Activated T-cell treated with anti-CD3 and anti-CD28 coated beads, Interleukin-2, amount 50 U/mL, for 4 hours (primary cell): ENCODE results near the gene GUCD1. TPM values are rescaled to one million over a fixed set of nuclear protein-coding genes. Genes with fewer than 3 reads are reported as not detected.

Experiments
- ATAC-seq, 2 donors: fragments of 200-7000 bp; cut with Tn5 transposase; one replicate each; pipeline ENCODE4 v1.10.0; 2021
- DNase-seq: peaks from one replicate; pipeline ENCODE4 v3.0.0-alpha.2; 2020
- H3K27me3 Mint-ChIP-seq: one replicate; pipeline ENCODE4 v1.8.0; 2021; ENCODE audit warnings: low read depth, mixed read lengths
- H3K36me3 Mint-ChIP-seq: one replicate; pipeline ENCODE4 v1.8.0; 2022; ENCODE audit warnings: mixed read lengths; ENCODE audit not compliant: insufficient read depth
- H3K4me1 Mint-ChIP-seq: one replicate; pipeline ENCODE4 v1.8.0; 2021; ENCODE audit warnings: low read depth, mixed read lengths
- H3K4me3 Mint-ChIP-seq: one replicate; pipeline ENCODE4 v1.8.0; 2021; ENCODE audit warnings: mild to moderate bottlenecking, moderate library complexity, mixed read lengths
- H3K9me3 Mint-ChIP-seq: one replicate; pipeline ENCODE4 v1.8.0; 2021; ENCODE audit warnings: mixed read lengths
- total RNA-seq, 3 donors: library from RNA; stranded (reverse); gene quantifications; one replicate each; pipeline ENCODE4 v1.2.1, GENCODE V29; 2021

GUCD1 gene
- total RNA-seq, 3 donors from 2014 or later = 85.9 to 105 (median 92.2) TPM

DNA sequence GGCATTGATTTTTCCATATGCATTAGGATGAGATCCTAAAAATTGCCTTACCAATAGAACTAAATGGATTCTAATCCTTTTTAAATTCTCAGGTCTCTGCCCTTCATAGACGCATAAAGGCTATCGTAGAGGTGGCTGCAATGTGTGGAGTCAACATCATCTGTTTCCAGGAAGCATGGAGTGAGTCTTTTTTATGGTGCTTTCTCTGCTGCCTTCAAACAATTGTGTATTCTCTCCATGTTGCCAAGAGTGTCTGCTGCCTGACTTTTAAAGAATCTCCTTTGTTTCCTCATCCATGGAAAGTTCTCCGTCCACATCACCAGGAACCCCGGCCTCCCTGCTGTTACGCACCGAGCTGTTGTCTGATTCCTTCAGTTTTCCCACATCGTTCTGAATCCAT, 52.9 kb downstream of the GUCD1 start:
- H3K4me3 Mint-ChIP-seq = no peak overlapping the region
- no peaks in the 10 kb centered on the region for H3K36me3 Mint-ChIP-seq
- H3K4me1 Mint-ChIP-seq = peaks cover 11% of the 10 kb centered on the region
- DNase-seq = no peak
- no peak for ATAC-seq
- no peaks in the 10 kb centered on the region for H3K27me3 Mint-ChIP-seq
- H3K9me3 Mint-ChIP-seq = no peaks in the 10 kb centered on the region

- H3K4me3 Mint-ChIP-seq = no peak overlapping the region
- no peaks in the 10 kb centered on the region for H3K36me3 Mint-ChIP-seq
- H3K27me3 Mint-ChIP-seq = peaks cover 3% of the 10 kb centered on the region
- no peaks in the 10 kb centered on the region for H3K9me3 Mint-ChIP-seq
- no peak for ATAC-seq
- H3K4me1 Mint-ChIP-seq = peaks cover 11% of the 10 kb centered on the region
- no peak for DNase-seq
These were observed 53.5 kb downstream of the GUCD1 start for GRCh38 chr22:24501301-24502005.

- no peaks in the 10 kb centered on the region for H3K9me3 Mint-ChIP-seq
- peaks cover 13% of the 10 kb centered on the region for H3K27me3 Mint-ChIP-seq
- no peak for ATAC-seq
These were observed 54.6 kb downstream of the GUCD1 start for GRCh38 chr22:24500277-24500820.

DNA sequence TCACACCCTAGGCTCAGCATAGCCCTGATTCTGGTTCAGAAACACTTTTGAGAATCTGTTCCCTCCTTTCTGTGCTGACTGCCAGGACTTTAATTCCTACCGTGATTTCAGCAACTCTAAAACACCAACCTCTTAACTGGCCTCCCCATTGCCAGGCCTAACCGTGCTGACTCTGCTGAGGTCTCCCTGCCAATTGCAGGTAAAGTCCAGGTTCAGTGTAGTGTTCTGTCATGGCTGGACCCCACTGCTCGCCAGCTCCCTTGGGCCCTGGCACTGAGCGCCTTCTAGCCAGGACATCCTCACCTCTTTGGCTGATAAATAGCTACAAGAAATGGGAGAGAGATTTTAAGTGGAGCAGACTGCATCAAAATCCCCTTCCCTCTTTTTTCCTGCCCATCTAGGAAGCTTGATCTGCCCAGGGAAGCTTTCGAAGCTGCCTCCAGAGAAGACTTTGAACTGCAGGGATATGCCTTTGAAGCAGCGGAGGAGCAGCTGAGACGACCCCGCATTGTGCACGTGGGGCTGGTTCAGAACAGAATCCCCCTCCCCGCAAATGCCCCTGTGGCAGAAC, 55.1 kb downstream of the GUCD1 start:
- Mint-ChIP-seq H3K9me3 (no peaks in the 10 kb centered on the region), H3K27me3 (peaks cover 19% of the 10 kb centered on the region), H3K4me1 (peaks cover 11% of the 10 kb centered on the region), H3K4me3 (no peak overlapping the region), H3K36me3 (no peaks in the 10 kb centered on the region)
- ATAC-seq = no peak
- no peak for DNase-seq

More at GRCh38 chr22:24500277-24500820, 54.6 kb downstream of the GUCD1 start:
- DNase-seq = no peak
- Mint-ChIP-seq H3K4me1 (peaks cover 11% of the 10 kb centered on the region), H3K4me3 (no peak overlapping the region), H3K36me3 (no peaks in the 10 kb centered on the region)

- Mint-ChIP-seq H3K4me1 (peaks cover 11% of the 10 kb centered on the region), H3K4me3 (no peak overlapping the region), H3K27me3 (peaks cover 22% of the 10 kb centered on the region), H3K36me3 (no peaks in the 10 kb centered on the region), H3K9me3 (no peaks in the 10 kb centered on the region)
- no peak for ATAC-seq
- DNase-seq = no peak
These were observed 56.1 kb downstream of the GUCD1 start for GRCh38 chr22:24498824-24499223.

DNA sequence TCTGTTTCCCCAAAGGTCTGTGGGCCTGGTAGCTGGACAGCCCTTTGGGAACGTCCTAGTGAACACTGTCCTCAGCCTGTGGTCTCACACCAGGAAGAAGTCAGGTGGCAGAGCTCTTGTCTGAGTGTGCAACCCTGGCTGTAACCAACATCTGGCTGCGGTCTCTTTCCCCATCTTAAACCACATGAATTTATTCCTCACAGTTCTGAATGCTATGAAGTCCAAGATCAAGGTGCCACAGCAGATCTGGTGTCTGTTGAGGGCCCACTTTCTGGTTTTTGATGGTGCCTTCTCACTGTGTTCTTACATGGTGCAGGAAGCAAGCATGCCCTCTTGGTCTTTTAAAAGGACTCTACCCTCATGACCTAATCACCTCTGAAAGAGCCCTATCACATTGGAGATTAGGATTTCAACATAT, 57.1 kb downstream of the GUCD1 start:
- Mint-ChIP-seq H3K27me3 (peaks cover 31% of the 10 kb centered on the region), H3K4me1 (peaks cover 3% of the 10 kb centered on the region), H3K4me3 (no peak overlapping the region), H3K36me3 (no peaks in the 10 kb centered on the region), H3K9me3 (no peaks in the 10 kb centered on the region)
- ATAC-seq = peak in 1 of 2 donors; percentile 30
- DNase-seq = no peak

- Mint-ChIP-seq H3K36me3 (no peaks in the 10 kb centered on the region), H3K4me3 (no peak overlapping the region), H3K27me3 (peaks cover 36% of the 10 kb centered on the region), H3K9me3 (no peaks in the 10 kb centered on the region), H3K4me1 (peaks cover 3% of the 10 kb centered on the region)
- ATAC-seq (no peak), DNase-seq (no peak)
These were observed 58.3 kb downstream of the GUCD1 start for GRCh38 chr22:24496661-24497060.

GRCh38 chr22:24496234-24496633, 58.7 kb downstream of the GUCD1 start:
- no peak for DNase-seq
- Mint-ChIP-seq H3K27me3 (peaks cover 36% of the 10 kb centered on the region), H3K9me3 (no peaks in the 10 kb centered on the region), H3K4me3 (no peak overlapping the region), H3K36me3 (no peaks in the 10 kb centered on the region), H3K4me1 (peaks cover 3% of the 10 kb centered on the region)
- no peak for ATAC-seq

GRCh38 chr22:24495365-24495675, 59.6 kb downstream of the GUCD1 start:
- Mint-ChIP-seq H3K9me3 (no peaks in the 10 kb centered on the region), H3K4me3 (no peak overlapping the region), H3K36me3 (no peaks in the 10 kb centered on the region), H3K27me3 (peaks cover 39% of the 10 kb centered on the region), H3K4me1 (peaks cover 3% of the 10 kb centered on the region)
- ATAC-seq (no peak), DNase-seq (no peak)

DNA sequence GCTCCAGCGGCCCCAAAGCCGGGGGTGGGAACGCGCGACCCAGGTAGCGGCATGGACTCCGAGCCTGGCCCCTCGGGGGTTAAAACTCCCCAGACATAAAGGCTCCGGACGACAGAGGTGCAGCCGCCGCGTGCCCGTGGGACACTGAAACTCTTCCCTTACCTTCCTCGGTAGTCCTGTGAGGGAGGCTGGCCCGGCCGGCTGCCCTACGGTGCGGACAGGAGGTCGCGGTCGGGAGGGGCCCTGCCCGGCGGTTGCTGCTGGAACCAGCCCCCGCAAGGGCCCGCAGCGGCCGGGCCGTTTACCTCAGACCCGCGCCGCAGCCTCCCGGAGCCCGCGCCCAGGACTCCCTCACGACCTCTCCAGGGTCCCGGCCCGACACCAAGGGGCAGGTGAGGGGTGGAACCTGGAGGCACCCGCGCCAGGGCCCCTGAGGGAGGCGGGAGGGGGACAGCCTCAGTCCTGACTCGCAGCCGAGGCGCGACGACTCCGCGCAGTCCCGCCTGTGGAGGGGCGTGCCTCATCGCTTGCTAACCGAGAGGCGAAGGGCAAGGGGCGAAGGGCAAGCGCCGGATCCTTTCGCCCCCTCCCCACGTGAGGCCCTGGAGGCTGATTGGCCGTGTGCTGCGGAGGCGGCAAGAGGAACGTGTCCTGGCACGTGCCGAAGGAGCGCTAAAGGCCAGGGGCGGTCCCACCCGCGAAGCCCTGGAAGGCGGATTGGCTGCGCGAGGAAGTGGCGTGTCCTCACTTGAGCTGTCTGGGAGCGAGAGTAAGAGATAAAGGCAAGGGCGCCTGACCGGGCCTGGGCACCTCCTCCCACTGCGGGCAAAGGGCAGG, 60.2 kb downstream of the GUCD1 start, which contains the start of gene UPB1:
UPB1 (plus strand) TSS at position 805 of the 837 bp plus-strand sequence. CDS start 72 bp downstream, outside the sequence.
- Mint-ChIP-seq H3K9me3 (no peaks in the 10 kb centered on the region), H3K36me3 (no peaks in the 10 kb centered on the region), H3K4me3 (no peak within 1 kb of the TSS), H3K4me1 (peaks cover 3% of the 10 kb centered on the region), H3K27me3 (peaks cover 39% of the 10 kb centered on the region)
- peak in 1 of 2 donors; percentile 10 for ATAC-seq
- no peak for DNase-seq

GRCh38 chr22:24494167-24494527, 60.8 kb downstream of the GUCD1 start:
- ATAC-seq = no peak
- Mint-ChIP-seq H3K4me3 (no peak overlapping the region), H3K36me3 (no peaks in the 10 kb centered on the region), H3K27me3 (peaks cover 40% of the 10 kb centered on the region), H3K4me1 (peaks cover 3% of the 10 kb centered on the region), H3K9me3 (no peaks in the 10 kb centered on the region)
- no peak for DNase-seq

GRCh38 chr22:24492391-24492790, 62.5 kb downstream of the GUCD1 start:
- H3K4me3 Mint-ChIP-seq = no peak overlapping the region
- DNase-seq = no peak
- no peaks in the 10 kb centered on the region for H3K9me3 Mint-ChIP-seq
- no peak for ATAC-seq
- H3K4me1 Mint-ChIP-seq = no peaks in the 10 kb centered on the region
- H3K36me3 Mint-ChIP-seq = no peaks in the 10 kb centered on the region
- peaks cover 40% of the 10 kb centered on the region for H3K27me3 Mint-ChIP-seq
